HepG2 (cell line): ENCODE data around the gene ZNF8. TPM values are rescaled to one million over a fixed set of nuclear protein-coding genes. Genes with fewer than 3 reads are reported as not detected.

ENCODE experiments used
- GATA4 ChIP-seq: sonication (generic); IDR thresholded peaks from 2 replicates; pipeline ENCODE4 v1.6.1; 2016; ENCODE audit warnings: antibody characterized with exemption, low read depth, borderline replicate concordance
- HMGA1 ChIP-seq: sonication (generic); formaldehyde crosslinking; conservative IDR thresholded peaks from 2 replicates; pipeline ENCODE4 v1.4.0; 2020; ENCODE audit warnings: missing genetic modification reagents
- MAF1 ChIP-seq: sonication (generic); formaldehyde crosslinking; IDR thresholded peaks from 2 replicates; pipeline ENCODE4 v1.5.0; 2020; ENCODE audit warnings: missing genetic modification reagents, borderline replicate concordance
- MXD4 ChIP-seq: IDR thresholded peaks from 2 replicates; pipeline ENCODE4 v1.6.1; 2016; ENCODE audit warnings: mild to moderate bottlenecking, missing biosample characterization, missing genetic modification reagents
- MXI1 ChIP-seq: IDR thresholded peaks from 3 replicates; pipeline ENCODE4 v1.6.1; 2012; ENCODE audit warnings: low read depth, low read length, inconsistent platforms, borderline replicate concordance
- NR1H2 ChIP-seq: sonication (generic); formaldehyde crosslinking; IDR thresholded peaks from 2 replicates; pipeline ENCODE4 v1.8.1; 2022; ENCODE audit warnings: low read depth, missing genetic modification reagents, borderline replicate concordance
- RXRB ChIP-seq: IDR thresholded peaks from 2 replicates; pipeline ENCODE4 v1.6.1; 2016; ENCODE audit warnings: borderline replicate concordance, missing genetic modification reagents, missing compliant biosample characterization
- SP140L ChIP-seq: sonication (generic); formaldehyde crosslinking; IDR thresholded peaks from 2 replicates; pipeline ENCODE4 v1.4.0; 2020; ENCODE audit warnings: missing genetic modification reagents, borderline replicate concordance
- SP4 ChIP-seq: sonication (generic); formaldehyde crosslinking; IDR thresholded peaks from 2 replicates; pipeline ENCODE4 v1.8.1; 2023; ENCODE audit warnings: mild to moderate bottlenecking, missing genetic modification reagents
- TBL1XR1 ChIP-seq: fragments of 150-350 bp; IDR thresholded peaks from 2 replicates; pipeline ENCODE4 v1.6.1; 2014; ENCODE audit warnings: borderline replicate concordance, low read length; ENCODE audit not compliant: partially characterized antibody
- YEATS2 ChIP-seq: sonication (generic); formaldehyde crosslinking; IDR thresholded peaks from 2 replicates; pipeline ENCODE4 v1.4.0; 2020; ENCODE audit warnings: missing genetic modification reagents, borderline replicate concordance
- ZBTB10 ChIP-seq: sonication (generic); formaldehyde crosslinking; IDR thresholded peaks from 2 replicates; pipeline ENCODE4 v1.4.0; 2020; ENCODE audit warnings: missing genetic modification reagents, borderline replicate concordance
- ZC3H13 ChIP-seq: sonication (generic); formaldehyde crosslinking; IDR thresholded peaks from 2 replicates; pipeline ENCODE4 v1.8.1; 2023; ENCODE audit warnings: mild to moderate bottlenecking, missing genetic modification reagents, moderate library complexity
- ZGPAT ChIP-seq: IDR thresholded peaks from 2 replicates; pipeline ENCODE4 v1.6.1; 2016; ENCODE audit warnings: mild to moderate bottlenecking
- ZNF224 ChIP-seq: sonication (generic); formaldehyde crosslinking; IDR thresholded peaks from 2 replicates; pipeline ENCODE4 v1.5.0; 2020; ENCODE audit warnings: mild to moderate bottlenecking, missing genetic modification reagents
- ZNF235 ChIP-seq: sonication (generic); formaldehyde crosslinking; IDR thresholded peaks from 2 replicates; pipeline ENCODE4 v1.8.1; 2023; ENCODE audit warnings: mild to moderate bottlenecking, missing genetic modification reagents, borderline replicate concordance
- ZNF44 ChIP-seq: sonication (generic); formaldehyde crosslinking; IDR thresholded peaks from 2 replicates; pipeline ENCODE4 v1.5.1; 2020; ENCODE audit warnings: mild to moderate bottlenecking, missing genetic modification reagents
- ZNF547 ChIP-seq: sonication (generic); formaldehyde crosslinking; IDR thresholded peaks from 2 replicates; pipeline ENCODE4 v1.5.1; 2020; ENCODE audit warnings: mild to moderate bottlenecking, missing genetic modification reagents
- ZNF644 ChIP-seq: IDR thresholded peaks from 2 replicates; pipeline ENCODE4 v1.6.1; 2016; ENCODE audit warnings: low read depth
- ZNF672 ChIP-seq: sonication (generic); formaldehyde crosslinking; IDR thresholded peaks from 2 replicates; pipeline ENCODE4 v1.8.1; 2022; ENCODE audit warnings: missing genetic modification reagents
- polyA plus RNA-seq, 8 experiments: library from polyadenylated mRNA; depleted of rRNA in 3 of 8; stranded (reverse) in 7 of 8; unstranded in 1 of 8; fragments of >200 nt; fragmentation: Illumina TruSeq in 4 of 8; extraction: Trizol in 4 of 8; gene quantifications; 2 replicates each; pipeline versions ENCODE4 v1.2.1 to v1.2.3, GENCODE V29; 2011 to 2016; ENCODE audit warnings: low read depth in 4 of 8, missing spikeins in 1 of 8, mixed read lengths in 1 of 8; ENCODE audit not compliant: insufficient read depth in 1 of 8
- total RNA-seq, 5 experiments: library from RNA; depleted of rRNA; stranded (reverse); fragments of >200 nt; fragmentation: Illumina TruSeq; extraction: Trizol; gene quantifications; 2 replicates each; pipeline ENCODE4 v1.2.3, GENCODE V29; 2016; ENCODE audit warnings: low read depth in 1 of 5
- TF ChIP-seq, protein P1 (sequence below): sonication (generic); formaldehyde crosslinking; IDR thresholded peaks from 2 replicates; pipeline ENCODE4 v1.4.0; 2020; ENCODE audit warnings: mild to moderate bottlenecking, low read depth, missing genetic modification reagents
- TF ChIP-seq, protein P2 (sequence below): sonication (generic); formaldehyde crosslinking; IDR thresholded peaks from 2 replicates; pipeline ENCODE4 v1.5.0; 2020; ENCODE audit warnings: missing genetic modification reagents, mild to moderate bottlenecking, borderline replicate concordance

ZNF8 gene
- total and polyA plus RNA-seq, 2 of the 13 experiments (the other 11 are each of a cell fraction or from before 2014, with no cell fraction given) = 3.1 to 3.3 TPM

- TF ChIP-seq ZNF224 (CRISPR knock-in tag) (peak; percentile 73; the same call in 1 of the 2 replicates), RXRB (CRISPR knock-in tag) (0 out of 2 replicates have a peak, but pooled peaks have one; percentile 23), ZNF547 (peak; percentile 91), MXD4 (CRISPR knock-in tag) (no peak), ZNF235 (no peak; the same call in 1 of the 2 replicates), YEATS2 (peak; percentile 87), GATA4 (0 out of 2 replicates have a peak, but pooled peaks have one; percentile 3), HMGA1 (CRISPR knock-in tag) (no peak), ZC3H13 (CRISPR knock-in tag) (peak; percentile 96), SP4 (CRISPR knock-in tag) (no peak), MXI1 (peak; percentile 74; the same call in 2 of the 3 replicates), MAF1 (CRISPR knock-in tag) (peak; percentile 82; the same call in 1 of the 2 replicates), ZNF44 (peak; percentile 91; the same call in 1 of the 2 replicates), ZGPAT (CRISPR knock-in tag) (peak; percentile 86; the same call in 1 of the 2 replicates), TBL1XR1 (peak; percentile 43), ZNF672 (CRISPR knock-in tag) (peak; percentile 64), ZBTB10 (CRISPR knock-in tag) (no peak; the same call in 1 of the 2 replicates), ZNF644 (CRISPR knock-in tag) (no peak), SP140L (CRISPR knock-in tag) (no peak), NR1H2 (peak; percentile 54; the same call in 1 of the 2 replicates)
- TF ChIP-seq, protein P1, sequence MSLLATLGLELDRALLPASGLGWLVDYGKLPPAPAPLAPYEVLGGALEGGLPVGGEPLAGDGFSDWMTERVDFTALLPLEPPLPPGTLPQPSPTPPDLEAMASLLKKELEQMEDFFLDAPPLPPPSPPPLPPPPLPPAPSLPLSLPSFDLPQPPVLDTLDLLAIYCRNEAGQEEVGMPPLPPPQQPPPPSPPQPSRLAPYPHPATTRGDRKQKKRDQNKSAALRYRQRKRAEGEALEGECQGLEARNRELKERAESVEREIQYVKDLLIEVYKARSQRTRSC (CRISPR knock-in tag) = no peak
- TF ChIP-seq, protein P2, sequence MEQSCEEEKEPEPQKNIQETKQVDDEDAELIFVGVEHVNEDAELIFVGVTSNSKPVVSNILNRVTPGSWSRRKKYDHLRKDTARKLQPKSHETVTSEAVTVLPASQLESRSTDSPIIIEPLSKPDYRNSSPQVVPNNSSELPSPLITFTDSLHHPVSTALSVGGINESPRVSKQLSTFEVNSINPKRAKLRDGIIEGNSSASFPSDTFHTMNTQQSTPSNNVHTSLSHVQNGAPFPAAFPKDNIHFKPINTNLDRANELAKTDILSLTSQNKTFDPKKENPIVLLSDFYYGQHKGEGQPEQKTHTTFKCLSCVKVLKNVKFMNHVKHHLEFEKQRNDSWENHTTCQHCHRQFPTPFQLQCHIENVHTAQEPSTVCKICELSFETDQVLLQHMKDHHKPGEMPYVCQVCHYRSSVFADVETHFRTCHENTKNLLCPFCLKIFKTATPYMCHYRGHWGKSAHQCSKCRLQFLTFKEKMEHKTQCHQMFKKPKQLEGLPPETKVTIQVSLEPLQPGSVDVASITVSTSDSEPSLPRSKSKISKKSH (CRISPR knock-in tag) = peak; percentile 92
Observed at GRCh38 chr19:58326914-58327726, 48.4 kb downstream of the ZNF8 start, which contains the start of gene ZSCAN22 (continued).
